Activated T-helper 1 cell treated with Interleukin-2 at 50 U/mL for 16 hours (primary cell): ENCODE results near the gene PKD2L2.
"Not testable (repeated sequence)": the region's sequence is repeated elsewhere in the genome, so short reads cannot be mapped to it uniquely, and the experiment has no call there.

Experiments used
- DNase-seq: peaks from one replicate; pipeline ENCODE4 v3.0.0-alpha.2; 2020; ENCODE audit warnings: low read depth

The PKD2L2 gene

DNA sequence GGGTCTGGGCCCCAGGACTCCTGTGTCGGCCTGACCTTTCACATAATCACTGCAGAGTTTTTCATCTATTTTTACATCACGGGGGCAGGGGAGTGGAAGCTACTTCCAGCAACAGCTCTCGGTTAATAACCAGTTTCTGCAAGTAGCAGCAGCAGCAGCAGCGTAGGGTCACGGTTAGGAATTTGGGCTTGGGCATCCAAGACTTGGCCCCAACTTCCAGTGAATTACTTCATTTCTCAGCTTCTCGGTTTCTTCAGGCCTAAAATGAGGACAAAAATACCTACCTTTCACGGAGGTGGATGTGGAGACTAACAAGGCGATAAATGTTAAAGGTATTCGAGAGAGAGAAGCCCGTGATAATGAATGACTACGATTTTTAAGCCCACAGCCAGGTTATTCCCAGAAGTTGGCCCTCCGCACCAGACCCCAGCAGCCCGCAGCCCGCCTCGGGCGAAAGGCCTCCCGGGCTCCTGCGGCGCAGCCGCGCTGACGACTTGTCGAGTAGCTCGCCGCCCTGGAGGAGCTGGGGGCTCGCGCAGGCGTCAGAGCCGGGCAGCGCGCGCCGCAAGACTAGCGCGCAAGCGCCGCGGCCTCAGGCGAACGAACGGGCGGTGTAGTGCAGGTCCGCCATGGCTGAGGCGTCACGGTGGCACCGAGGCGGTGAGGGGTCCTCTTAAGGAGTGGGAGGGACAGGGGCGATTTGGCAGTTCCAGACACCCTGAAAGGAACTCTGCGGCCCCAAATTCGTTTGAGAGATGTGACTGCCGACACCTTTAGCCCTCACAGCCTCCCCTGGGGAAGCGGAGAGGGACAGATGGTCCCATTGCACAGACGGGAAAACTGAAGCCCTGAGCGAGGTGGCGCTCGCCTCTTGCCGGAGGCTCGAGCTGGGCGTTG, at the start of gene PKD2L2:
Gene PKD2L2, plus strand, starts transcription at position 595 of the 897 bp plus-strand sequence. Its CDS starts 35 bp downstream, at position 630.
- DNase-seq = peak; percentile 67

DNA sequence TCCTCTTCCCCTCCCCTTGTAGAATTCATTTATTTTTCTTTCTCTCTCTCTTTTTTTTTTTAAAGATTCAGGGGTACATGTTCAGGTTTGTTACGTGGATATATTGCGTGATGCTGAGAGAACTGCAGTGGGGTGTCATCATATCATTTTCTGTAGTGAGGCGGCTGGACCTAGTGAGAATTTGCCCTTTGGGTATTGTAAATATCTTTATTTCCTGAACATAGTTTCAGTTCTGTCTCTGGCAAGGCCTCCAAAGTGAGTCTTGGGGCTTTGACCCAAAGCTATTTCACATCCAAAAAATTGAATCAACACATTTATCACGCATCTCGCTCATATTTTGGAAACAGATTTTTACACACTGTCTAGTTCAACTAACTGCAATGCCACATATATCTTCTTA, 47.0 kb upstream of the PKD2L2 start:
- DNase-seq = no peak

- no peak for DNase-seq
Observed at GRCh38 chr5:137843676-137844299, 45.5 kb upstream of the PKD2L2 start.

- DNase-seq = no peak
Observed at GRCh38 chr5:137845472-137845871, 43.8 kb upstream of the PKD2L2 start.

- DNase-seq = no peak
Observed at GRCh38 chr5:137847687-137848086, 41.6 kb upstream of the PKD2L2 start.

DNA sequence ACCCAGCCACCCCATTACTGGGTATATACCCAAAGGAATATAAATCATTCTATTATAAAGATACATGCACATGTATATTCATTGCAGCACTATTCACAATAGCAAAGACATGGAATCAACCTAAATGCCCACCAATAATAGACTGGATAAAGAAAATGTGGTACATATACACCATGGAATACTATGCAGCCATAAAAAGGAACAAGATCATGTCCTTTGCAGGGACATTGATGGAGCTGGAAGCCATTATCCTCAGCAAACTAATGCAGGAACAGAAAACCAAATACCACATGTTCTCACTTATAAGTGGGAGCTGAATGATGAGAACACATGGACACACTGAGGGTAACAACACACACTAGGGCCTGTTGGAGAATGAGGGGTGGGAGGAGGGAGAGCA, 36.1 kb upstream of the PKD2L2 start:
- not testable (repeated sequence) for DNase-seq

DNA sequence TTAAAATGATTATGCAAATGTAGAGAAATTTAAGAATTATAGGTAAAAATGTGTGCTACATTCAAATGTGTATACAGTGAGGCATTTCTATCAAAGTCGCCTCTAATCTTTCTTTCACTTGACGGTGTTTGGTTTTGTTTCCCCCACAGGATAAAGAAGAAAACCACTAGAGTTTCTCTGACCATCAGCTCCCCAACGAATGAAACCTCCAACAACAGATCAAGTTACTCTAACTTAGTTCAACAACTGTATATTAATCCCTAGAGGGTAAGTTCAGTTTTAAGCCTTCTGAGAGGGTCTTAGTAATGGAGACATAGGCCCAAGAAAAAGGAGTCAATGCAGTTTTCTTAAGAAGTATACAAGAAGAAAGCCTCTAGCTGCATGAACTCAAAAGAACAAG, 33.1 kb upstream of the PKD2L2 start:
- no peak for DNase-seq

DNA sequence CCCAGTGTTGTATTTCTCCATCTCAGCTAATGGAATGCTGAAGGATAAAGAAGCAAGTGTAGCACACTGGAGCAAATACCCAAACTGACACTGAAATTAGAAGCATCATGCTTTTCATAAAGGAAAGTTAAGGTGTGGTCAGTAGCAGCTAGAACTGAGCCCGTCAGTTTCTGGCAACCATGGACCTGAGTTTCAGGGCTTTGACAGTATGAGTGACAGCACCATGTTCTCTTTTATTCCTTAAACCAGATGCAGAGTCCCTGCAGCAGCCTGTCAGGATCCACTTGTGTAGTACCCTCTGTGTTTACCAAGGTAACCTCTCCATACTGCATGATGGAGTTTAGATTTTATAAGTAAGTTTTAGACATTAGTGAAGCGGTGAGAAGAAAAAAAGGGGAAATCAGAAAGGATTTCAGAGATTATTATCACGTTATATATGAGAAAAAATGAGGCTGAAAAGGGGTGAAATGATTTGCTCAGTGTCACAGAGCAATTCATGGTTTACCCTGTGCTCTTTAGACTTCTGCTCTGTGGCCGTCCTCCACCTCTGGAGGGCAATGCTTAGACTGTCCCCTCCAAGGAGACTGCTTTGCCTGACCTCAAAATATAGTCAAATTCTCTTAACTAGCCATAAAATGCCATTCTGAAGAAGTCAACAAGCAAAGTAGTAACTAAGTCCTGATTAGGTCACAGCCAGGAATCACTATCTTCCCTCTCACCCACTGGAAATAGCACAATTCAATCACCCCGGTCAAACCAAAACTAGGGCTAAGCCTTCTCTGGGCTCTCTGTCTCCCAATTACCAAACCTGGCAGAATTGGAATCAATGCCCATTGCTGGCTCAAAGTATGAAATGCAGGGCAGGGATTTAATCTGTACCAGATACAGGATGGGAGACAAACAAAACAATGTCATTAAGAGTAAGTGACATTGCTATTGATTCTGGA, 32.1 kb upstream of the PKD2L2 start:
- DNase-seq = no peak

DNA sequence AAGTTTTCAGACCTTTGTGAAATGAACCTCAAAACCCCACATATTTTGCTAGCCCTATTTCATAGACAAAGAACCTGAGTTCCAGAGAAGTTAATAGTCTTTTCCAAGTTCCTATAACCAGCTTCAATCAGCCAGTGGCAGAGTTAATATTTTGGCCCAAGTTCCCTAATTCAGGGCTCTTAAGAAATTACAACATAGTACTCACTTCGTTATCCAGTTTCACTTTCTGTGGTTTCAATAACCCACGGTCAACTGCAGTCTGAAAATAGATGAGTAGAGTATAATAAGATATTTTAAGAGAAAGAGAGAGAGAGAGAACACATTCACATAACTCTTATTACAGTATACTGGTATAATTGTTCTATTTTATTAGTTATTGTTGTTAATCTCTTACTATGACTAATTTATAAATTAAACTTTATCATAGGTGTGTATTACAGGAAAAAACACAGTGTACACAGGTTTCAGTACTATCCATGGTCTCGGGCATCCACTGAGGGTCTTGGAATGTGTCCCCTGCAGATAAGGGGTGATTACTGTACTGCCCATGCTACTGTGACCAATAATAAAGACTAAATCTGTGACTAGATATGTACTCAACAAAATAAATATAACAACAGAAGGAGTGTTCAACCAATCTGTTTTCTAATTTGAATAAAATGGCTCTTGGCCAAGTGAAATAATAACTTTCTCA, 30.9 kb upstream of the PKD2L2 start:
- DNase-seq = no peak

- no peak for DNase-seq
Observed at GRCh38 chr5:137858954-137859353, 30.3 kb upstream of the PKD2L2 start.

DNA sequence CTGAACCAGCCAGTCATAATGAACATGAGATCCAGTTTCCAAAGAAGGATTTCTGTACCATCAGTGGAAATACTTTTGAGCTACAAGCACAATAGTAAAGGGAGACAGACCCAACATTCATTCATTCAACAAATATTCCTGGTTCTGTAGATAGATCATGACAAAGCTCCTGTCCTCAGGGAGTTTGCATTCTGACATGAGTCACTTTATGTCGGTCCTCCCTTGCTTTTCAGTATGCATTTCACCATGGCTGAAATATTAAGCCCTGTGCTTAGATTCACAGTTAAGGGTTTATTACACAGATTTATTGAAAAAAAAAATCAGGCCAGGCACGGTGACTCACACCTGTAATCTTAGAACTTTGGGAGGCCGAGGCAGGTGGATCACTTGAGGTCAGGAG, 27.0 kb upstream of the PKD2L2 start:
- no peak for DNase-seq

GRCh38 chr5:137863653-137864052, 25.6 kb upstream of the PKD2L2 start:
- not testable (repeated sequence) for DNase-seq

- no peak for DNase-seq
Observed at GRCh38 chr5:137866541-137867388, 22.5 kb upstream of the PKD2L2 start.

GRCh38 chr5:137867664-137868063, 21.6 kb upstream of the PKD2L2 start, which contains the start of gene MYOT:
Gene MYOT, plus strand, starts transcription at chr5:137867860. Its CDS starts 2,792 bp downstream, at chr5:137870652.
- DNase-seq = no peak

GRCh38 chr5:137870647-137871339, 18.5 kb upstream of the PKD2L2 start:
- no peak for DNase-seq

DNA sequence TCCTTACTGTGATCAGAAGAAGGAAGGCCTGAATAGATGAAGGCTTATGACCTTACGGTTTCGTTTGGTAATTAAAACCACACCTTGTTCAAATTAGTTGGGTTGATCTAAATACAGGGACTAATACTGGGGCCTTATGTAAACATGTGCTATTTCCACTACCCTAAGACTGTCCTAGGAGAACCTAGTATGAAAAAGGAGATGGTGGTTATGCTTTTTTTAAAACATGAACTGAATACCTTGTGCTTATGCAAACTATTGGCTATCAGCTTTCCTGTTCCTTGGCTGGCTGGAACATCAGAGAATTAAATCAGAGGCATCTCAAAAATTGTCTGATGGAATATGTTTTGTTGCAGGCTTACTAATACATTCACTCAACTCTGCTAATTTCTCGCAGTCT, 17.7 kb upstream of the PKD2L2 start:
- no peak for DNase-seq

DNA sequence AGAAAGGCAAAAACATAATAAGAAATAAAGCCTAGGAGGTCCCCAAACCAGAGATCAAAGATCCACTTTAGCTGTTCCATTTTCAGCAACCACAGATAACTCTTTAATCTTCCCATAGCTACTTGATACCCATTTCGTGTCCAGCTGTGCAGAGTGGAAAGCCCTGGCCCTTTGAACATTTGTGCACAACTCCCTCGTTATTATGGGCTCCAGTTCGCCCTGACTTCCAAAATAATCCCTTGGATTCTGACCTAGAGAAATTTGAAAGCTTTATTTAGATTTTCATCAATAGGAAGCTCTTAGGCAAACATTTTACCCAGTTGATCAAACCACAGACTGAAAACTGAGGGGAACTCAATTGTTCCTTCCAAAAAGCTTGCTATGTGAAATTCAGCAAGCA, 16.8 kb upstream of the PKD2L2 start:
- no peak for DNase-seq

- DNase-seq = no peak
Observed at GRCh38 chr5:137876101-137876500, 13.2 kb upstream of the PKD2L2 start.

DNA sequence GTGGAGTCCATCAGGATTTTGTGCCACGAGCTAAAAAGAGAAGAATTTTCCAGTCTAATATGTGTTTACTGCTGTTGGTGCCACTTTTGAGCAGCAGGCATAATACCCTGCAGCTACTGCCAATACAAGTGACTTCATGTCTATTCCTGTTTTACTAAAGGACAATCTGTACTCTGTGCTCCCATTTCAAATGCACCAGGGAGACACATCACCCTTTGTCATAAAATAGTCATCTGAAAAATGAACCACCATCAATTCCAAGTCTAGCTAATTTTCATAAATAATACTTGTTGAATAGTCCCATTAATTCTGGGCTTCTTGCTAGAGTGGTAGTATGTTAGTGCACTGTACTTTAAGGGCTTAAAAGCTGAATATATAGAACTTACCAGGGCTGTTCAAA, 8.9 kb upstream of the PKD2L2 start:
- no peak for DNase-seq

GRCh38 chr5:137887831-137888230, 1.4 kb upstream of the PKD2L2 start:
- no peak for DNase-seq
